ENCODE measurements around the gene IL17REL. TPM values are rescaled to one million over a fixed set of nuclear protein-coding genes. Genes with fewer than 3 reads are reported as not detected.

IL17REL gene
- total and polyA plus RNA-seq, 10 of the 15 experiments (the other 5 are each of a cell fraction or from before 2014, with no cell fraction given): 0.03 TPM; not detected in 9

DNA sequence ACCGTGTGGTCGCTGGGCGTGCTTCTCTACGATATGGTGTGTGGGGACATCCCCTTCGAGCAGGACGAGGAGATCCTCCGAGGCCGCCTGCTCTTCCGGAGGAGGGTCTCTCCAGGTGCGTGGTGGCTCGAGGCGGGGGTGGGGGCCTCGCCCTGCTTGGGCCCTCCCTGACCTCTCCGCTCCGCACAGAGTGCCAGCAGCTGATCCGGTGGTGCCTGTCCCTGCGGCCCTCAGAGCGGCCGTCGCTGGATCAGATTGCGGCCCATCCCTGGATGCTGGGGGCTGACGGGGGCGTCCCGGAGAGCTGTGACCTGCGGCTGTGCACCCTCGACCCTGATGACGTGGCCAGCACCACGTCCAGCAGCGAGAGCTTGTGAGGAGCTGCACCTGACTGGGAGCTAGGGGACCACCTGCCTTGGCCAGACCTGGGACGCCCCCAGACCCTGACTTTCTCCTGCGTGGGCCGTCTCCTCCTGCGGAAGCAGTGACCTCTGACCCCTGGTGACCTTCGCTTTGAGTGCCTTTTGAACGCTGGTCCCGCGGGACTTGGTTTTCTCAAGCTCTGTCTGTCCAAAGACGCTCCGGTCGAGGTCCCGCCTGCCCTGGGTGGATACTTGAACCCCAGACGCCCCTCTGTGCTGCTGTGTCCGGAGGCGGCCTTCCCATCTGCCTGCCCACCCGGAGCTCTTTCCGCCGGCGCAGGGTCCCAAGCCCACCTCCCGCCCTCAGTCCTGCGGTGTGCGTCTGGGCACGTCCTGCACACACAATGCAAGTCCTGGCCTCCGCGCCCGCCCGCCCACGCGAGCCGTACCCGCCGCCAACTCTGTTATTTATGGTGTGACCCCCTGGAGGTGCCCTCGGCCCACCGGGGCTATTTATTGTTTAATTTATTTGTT lies 49.6 kb downstream of the IL17REL start (continued):
- TF ChIP-seq POLR2AphosphoS5 (IDR thresholded peaks at IDR 0.05; ENCODE audit: low read length) (peak; percentile 20), NR2C1 (IDR thresholded peaks at IDR 0.05) (peak; percentile 80), SRF (IDR thresholded peaks at IDR 0.05; ENCODE audit: low read depth in 2 of 2, low read length in 2 of 2) (no peak), ZBTB40 (IDR thresholded peaks at IDR 0.05; ENCODE audit: borderline replicate concordance) (0 out of 2 replicates have a peak, but pooled peaks have one; percentile 29), EED (IDR thresholded peaks at IDR 0.05; ENCODE audit: low read depth) (0 out of 2 replicates have a peak, but pooled peaks have one; percentile 2), ZNF24 (IDR thresholded peaks at IDR 0.05) (no peak), KLF5 (IDR thresholded peaks at IDR 0.05; ENCODE audit: partially characterized antibody) (peak; percentile 31), RFX5 (IDR thresholded peaks at IDR 0.05; ENCODE audit: low read depth, low read length) (no peak), BACH1 (IDR thresholded peaks at IDR 0.05; ENCODE audit: borderline replicate concordance) (peak; percentile 55; the same call in 1 of the 2 replicates), LARP7 (IDR thresholded peaks at IDR 0.05) (peak; percentile 88), MLLT1 (IDR thresholded peaks at IDR 0.05) (0 out of 2 replicates have a peak, but pooled peaks have one; percentile 73), ZNF687 (IDR thresholded peaks at IDR 0.05) (peak; percentile 21; the same call in 1 of the 2 replicates), ZSCAN29 (IDR thresholded peaks at IDR 0.05) (no peak), ZNF207 (IDR thresholded peaks at IDR 0.05; ENCODE audit: borderline replicate concordance) (peak; percentile 77; the same call in 1 of the 2 replicates)
- TF ChIP-seq, protein P1, sequence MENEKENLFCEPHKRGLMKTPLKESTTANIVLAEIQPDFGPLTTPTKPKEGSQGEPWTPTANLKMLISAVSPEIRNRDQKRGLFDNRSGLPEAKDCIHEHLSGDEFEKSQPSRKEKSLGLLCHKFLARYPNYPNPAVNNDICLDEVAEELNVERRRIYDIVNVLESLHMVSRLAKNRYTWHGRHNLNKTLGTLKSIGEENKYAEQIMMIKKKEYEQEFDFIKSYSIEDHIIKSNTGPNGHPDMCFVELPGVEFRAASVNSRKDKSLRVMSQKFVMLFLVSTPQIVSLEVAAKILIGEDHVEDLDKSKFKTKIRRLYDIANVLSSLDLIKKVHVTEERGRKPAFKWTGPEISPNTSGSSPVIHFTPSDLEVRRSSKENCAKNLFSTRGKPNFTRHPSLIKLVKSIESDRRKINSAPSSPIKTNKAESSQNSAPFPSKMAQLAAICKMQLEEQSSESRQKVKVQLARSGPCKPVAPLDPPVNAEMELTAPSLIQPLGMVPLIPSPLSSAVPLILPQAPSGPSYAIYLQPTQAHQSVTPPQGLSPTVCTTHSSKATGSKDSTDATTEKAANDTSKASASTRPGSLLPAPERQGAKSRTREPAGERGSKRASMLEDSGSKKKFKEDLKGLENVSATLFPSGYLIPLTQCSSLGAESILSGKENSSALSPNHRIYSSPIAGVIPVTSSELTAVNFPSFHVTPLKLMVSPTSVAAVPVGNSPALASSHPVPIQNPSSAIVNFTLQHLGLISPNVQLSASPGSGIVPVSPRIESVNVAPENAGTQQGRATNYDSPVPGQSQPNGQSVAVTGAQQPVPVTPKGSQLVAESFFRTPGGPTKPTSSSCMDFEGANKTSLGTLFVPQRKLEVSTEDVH (IDR thresholded peaks at IDR 0.05; ENCODE audit: low read depth, partially characterized antibody): peak; percentile 4
